HG02571 (cell line): ENCODE data around the gene RUSC2.
"Not testable (repeated sequence)": the region's sequence is repeated elsewhere in the genome, so short reads cannot be mapped to it uniquely, and the experiment has no call there.

Experiments used
- ATAC-seq: cut with Tn5 transposase; IDR thresholded peaks from one replicate; pipeline ENCODE4 v1.9.1; 2021; ENCODE audit warnings: mild to moderate bottlenecking, moderate library complexity; ENCODE audit not compliant: unreplicated experiment

RUSC2 gene

GRCh38 chr9:35493119-35493518, 3.2 kb downstream of the RUSC2 start:
- not testable (repeated sequence) for ATAC-seq

GRCh38 chr9:35495984-35496383, 6.1 kb downstream of the RUSC2 start:
- ATAC-seq: no peak

- ATAC-seq: not testable (repeated sequence)
These were observed 8.3 kb downstream of the RUSC2 start for GRCh38 chr9:35498245-35498644.

- ATAC-seq: no peak
These were observed 9.3 kb downstream of the RUSC2 start for GRCh38 chr9:35499029-35499700.

GRCh38 chr9:35499701-35500030, 9.8 kb downstream of the RUSC2 start:
- ATAC-seq: no peak

GRCh38 chr9:35500130-35500748, 10.3 kb downstream of the RUSC2 start:
- ATAC-seq: no peak

- no peak for ATAC-seq
These were observed 12.0 kb downstream of the RUSC2 start for GRCh38 chr9:35501946-35502345.

- no peak for ATAC-seq
These were observed 16.4 kb downstream of the RUSC2 start for GRCh38 chr9:35506359-35506758.

GRCh38 chr9:35508069-35508468, 18.2 kb downstream of the RUSC2 start:
- ATAC-seq: no peak

- ATAC-seq: no peak
These were observed 20.5 kb downstream of the RUSC2 start for GRCh38 chr9:35510383-35510753.

- ATAC-seq: no peak
These were observed 21.0 kb downstream of the RUSC2 start for GRCh38 chr9:35510754-35511428.

GRCh38 chr9:35511453-35511852, 21.5 kb downstream of the RUSC2 start:
- no peak for ATAC-seq

GRCh38 chr9:35515766-35516165, 25.9 kb downstream of the RUSC2 start:
- ATAC-seq: no peak

- no peak for ATAC-seq
These were observed 26.6 kb downstream of the RUSC2 start for GRCh38 chr9:35516479-35516878.

GRCh38 chr9:35517131-35517530, 27.2 kb downstream of the RUSC2 start:
- ATAC-seq: no peak

GRCh38 chr9:35517552-35518224, 27.8 kb downstream of the RUSC2 start:
- ATAC-seq: no peak

GRCh38 chr9:35518225-35518821, 28.4 kb downstream of the RUSC2 start:
- ATAC-seq: no peak

- ATAC-seq: no peak
These were observed 29.2 kb downstream of the RUSC2 start for GRCh38 chr9:35518981-35519679.

GRCh38 chr9:35519692-35520363, 29.9 kb downstream of the RUSC2 start:
- ATAC-seq: no peak

- no peak for ATAC-seq
These were observed 30.4 kb downstream of the RUSC2 start for GRCh38 chr9:35520364-35520710.
